Testis (tissue), 2 donors: ENCODE data around the gene ADH7.
"Not testable (repeated sequence)": the region's sequence is repeated elsewhere in the genome, so short reads cannot be mapped to it uniquely, and the experiment has no call there.

Experiments used
- CTCF ChIP-seq, 3 experiments: fragments of 450-650 bp in 2 of 3; fragments of 200-600 bp in 1 of 3; sonication (generic) in 1 of 3; IDR thresholded peaks; one replicate each; pipeline ENCODE4 v1.5.1; 2016 to 2019; ENCODE audit warnings: antibody characterized with exemption in 3 of 3, mild to moderate bottlenecking in 2 of 3, moderate library complexity in 1 of 3
- POLR2A ChIP-seq: fragments of 450-650 bp; IDR thresholded peaks from one replicate; pipeline ENCODE4 v1.6.1; 2017; ENCODE audit warnings: antibody characterized with exemption, mild to moderate bottlenecking, moderate library complexity

GRCh38 chr4:99372464-99372863 is 62.7 kb downstream of the ADH7 start:
- not testable (repeated sequence) for TF ChIP-seq CTCF (IDR thresholded peaks at IDR 0.05); POLR2A
